Osteoblast (primary cell): Measurements from ENCODE around the gene FAM153A. TPM values are rescaled to one million over a fixed set of nuclear protein-coding genes. Genes with fewer than 3 reads are reported as not detected.

Experiments used
- total RNA-seq: library from RNA; depleted of rRNA; stranded (reverse); fragments of >200 nt; gene quantifications from 2 replicates; pipeline ENCODE4 v1.2.3, GENCODE V29; 2012

The FAM153A gene
- total RNA-seq, 1 donor, result not detected

Other genes with a start within 250 kb of the FAM153A start
- 29.2 and 32.6 TPM in 2 replicates for gene FAM193B, start 228.3 kb downstream of the FAM153A start, total RNA-seq
- 93.4 and 96.6 TPM in 2 replicates for gene TMED9, start 190.7 kb downstream of the FAM153A start, total RNA-seq
- 25.6 and 26.8 TPM in 2 replicates for gene B4GALT7, start 182.8 kb downstream of the FAM153A start, total RNA-seq
- gene PROP1, start 213.3 kb upstream of the FAM153A start, total RNA-seq, result not detected in 2 replicates